Measurements from ENCODE around the gene CCDC191. TPM values are rescaled to one million over a fixed set of nuclear protein-coding genes. Genes with fewer than 3 reads are reported as not detected.

CCDC191 gene
- total and polyA plus RNA-seq, 2 of the 4 experiments (the other 2 are of a cell fraction), result 0.72 to 1.1 TPM

DNA sequence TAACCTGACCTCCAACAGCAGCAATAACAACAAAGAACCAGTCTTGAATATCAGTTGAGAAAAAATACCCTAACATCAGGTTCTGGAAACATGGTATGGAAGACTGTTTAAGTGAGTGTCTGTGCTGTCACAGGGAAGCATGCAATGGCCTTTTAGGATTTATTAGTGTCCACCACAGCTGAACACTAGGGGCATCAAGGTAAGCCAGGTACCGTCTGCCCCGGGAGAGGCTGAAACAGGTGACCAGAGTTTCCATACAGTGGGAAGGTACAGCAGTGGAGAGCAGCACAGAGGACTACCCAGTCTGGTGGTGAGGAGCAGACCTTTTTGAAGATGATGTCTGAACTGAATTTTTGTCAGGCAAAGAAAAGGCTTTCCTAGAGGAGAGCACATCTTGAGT, 90.2 kb downstream of the CCDC191 start:
- Histone ChIP-seq H2BK15ac (ENCODE audit: low read depth, low read length) (no peak overlapping the region), H2AK9ac (replicated peaks; ENCODE audit: low read depth, low read length, poor library complexity) (no peak overlapping the region), H2AFZ (replicated peaks; ENCODE audit: low read length, poor library complexity) (no peak overlapping the region), H2BK5ac (ENCODE audit: low read depth, low read length, poor library complexity, severe bottlenecking) (no peak overlapping the region), H4K5ac (ENCODE audit: low read depth, low read length) (no peak overlapping the region), H4K8ac (ENCODE audit: low read depth in 2 of 2, low read length in 2 of 2) (no peak overlapping the region), H3K79me1 (ENCODE audit: low read depth in 1 of 2, low read length in 2 of 2) (no peaks in the 10 kb centered on the region), H3K4me3 (ENCODE audit: insufficient read depth, low read depth, low read length) (no peak overlapping the region), H3K27ac (ENCODE audit: insufficient read depth, low read length) (no peak overlapping the region), H3K9ac (ENCODE audit: low read depth, low read length) (no peak overlapping the region), H3K56ac (ENCODE audit: extremely low read depth, insufficient read depth, low read length) (no peak overlapping the region), H2BK20ac (ENCODE audit: low read depth, low read length) (no peak overlapping the region), H3K27me3 (ENCODE audit: control insufficient read depth, insufficient read depth, low read length) (no peaks in the 10 kb centered on the region), H3K23ac (ENCODE audit: low read depth, low read length) (no peak overlapping the region), H3K4me2 (ENCODE audit: low read depth, low read length) (no peak overlapping the region), H4K20me1 (ENCODE audit: insufficient read depth, low read length) (no peaks in the 10 kb centered on the region), H2AK5ac (ENCODE audit: low read depth, low read length) (no peak overlapping the region), H3K4ac (ENCODE audit: low read depth, low read length) (no peak overlapping the region), H4K91ac (ENCODE audit: insufficient read depth, low read depth, low read length) (no peak overlapping the region), H3K36me3 (ENCODE audit: control insufficient read depth, insufficient read depth, low read length) (no peaks in the 10 kb centered on the region), H3K9me3 (ENCODE audit: control insufficient read depth, insufficient read depth, low read length) (no peaks in the 10 kb centered on the region), H3K18ac (ENCODE audit: low read depth, low read length) (no peak overlapping the region), H3K4me1 (ENCODE audit: control insufficient read depth, insufficient read depth, low read length) (no peaks in the 10 kb centered on the region), H3K9me1 (ENCODE audit: insufficient read depth, low read length) (peaks cover 2% of the 10 kb centered on the region; the same call in 1 of the 2 replicates), H2BK120ac (ENCODE audit: low read depth, low read length) (no peak overlapping the region), H3K14ac (replicated peaks; ENCODE audit: low read depth, low read length) (no peak overlapping the region)
- in situ Hi-C loops (cut with MboI; ENCODE audit: low sequenced_read_pairs), result no loop called here
- CTCF ChIA-PET, result no interaction called here
- TF ChIP-seq MXI1 (IDR thresholded peaks at IDR 0.05; ENCODE audit: borderline replicate concordance, low read depth, low read length), result no peak
- TF ChIP-seq NFE2L2 (IDR thresholded peaks at IDR 0.05; ENCODE audit: low read depth, low read length), result no peak
- TF ChIP-seq, protein P1, sequence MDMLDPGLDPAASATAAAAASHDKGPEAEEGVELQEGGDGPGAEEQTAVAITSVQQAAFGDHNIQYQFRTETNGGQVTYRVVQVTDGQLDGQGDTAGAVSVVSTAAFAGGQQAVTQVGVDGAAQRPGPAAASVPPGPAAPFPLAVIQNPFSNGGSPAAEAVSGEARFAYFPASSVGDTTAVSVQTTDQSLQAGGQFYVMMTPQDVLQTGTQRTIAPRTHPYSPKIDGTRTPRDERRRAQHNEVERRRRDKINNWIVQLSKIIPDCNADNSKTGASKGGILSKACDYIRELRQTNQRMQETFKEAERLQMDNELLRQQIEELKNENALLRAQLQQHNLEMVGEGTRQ (IDR thresholded peaks at IDR 0.05; ENCODE audit: low read depth, low read length), result no peak
- TF ChIP-seq CEBPB (IDR thresholded peaks at IDR 0.05; ENCODE audit: low read depth, low read length), result no peak
- TF ChIP-seq MAFK (IDR thresholded peaks at IDR 0.05; ENCODE audit: low read depth, low read length), result no peak
- no peak for TF ChIP-seq POLR2A (IDR thresholded peaks at IDR 0.05; ENCODE audit: low read depth, low read length)
- no peak for TF ChIP-seq MAZ (IDR thresholded peaks at IDR 0.05; ENCODE audit: borderline replicate concordance, low read depth, low read length)
- TF ChIP-seq SMC3 (IDR thresholded peaks at IDR 0.05; ENCODE audit: low read depth, low read length), result no peak
- TF ChIP-seq CHD1 (IDR thresholded peaks at IDR 0.05; ENCODE audit: low read depth, low read length), result no peak
- TF ChIP-seq RAD21 (IDR thresholded peaks at IDR 0.05; ENCODE audit: low read length), result no peak
- TF ChIP-seq, protein P2, sequence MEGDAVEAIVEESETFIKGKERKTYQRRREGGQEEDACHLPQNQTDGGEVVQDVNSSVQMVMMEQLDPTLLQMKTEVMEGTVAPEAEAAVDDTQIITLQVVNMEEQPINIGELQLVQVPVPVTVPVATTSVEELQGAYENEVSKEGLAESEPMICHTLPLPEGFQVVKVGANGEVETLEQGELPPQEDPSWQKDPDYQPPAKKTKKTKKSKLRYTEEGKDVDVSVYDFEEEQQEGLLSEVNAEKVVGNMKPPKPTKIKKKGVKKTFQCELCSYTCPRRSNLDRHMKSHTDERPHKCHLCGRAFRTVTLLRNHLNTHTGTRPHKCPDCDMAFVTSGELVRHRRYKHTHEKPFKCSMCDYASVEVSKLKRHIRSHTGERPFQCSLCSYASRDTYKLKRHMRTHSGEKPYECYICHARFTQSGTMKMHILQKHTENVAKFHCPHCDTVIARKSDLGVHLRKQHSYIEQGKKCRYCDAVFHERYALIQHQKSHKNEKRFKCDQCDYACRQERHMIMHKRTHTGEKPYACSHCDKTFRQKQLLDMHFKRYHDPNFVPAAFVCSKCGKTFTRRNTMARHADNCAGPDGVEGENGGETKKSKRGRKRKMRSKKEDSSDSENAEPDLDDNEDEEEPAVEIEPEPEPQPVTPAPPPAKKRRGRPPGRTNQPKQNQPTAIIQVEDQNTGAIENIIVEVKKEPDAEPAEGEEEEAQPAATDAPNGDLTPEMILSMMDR (conservative IDR thresholded peaks at IDR 0.05; ENCODE audit: low read depth, low read length), result no peak
- no peak for TF ChIP-seq FOS (IDR thresholded peaks at IDR 0.05; ENCODE audit: low read depth, low read length)
- no peak for ATAC-seq (ENCODE audit: low read depth)
- intact Hi-C loops (cut with micrococcal nuclease), result no loop called here
- POLR2A ChIA-PET (ENCODE audit: unreplicated experiment), result no interaction called here
- dilution Hi-C loops (cut with HindIII; ENCODE audit: low sequenced_read_pairs, unreplicated experiment), result no loop called here
- no TSS peak for BruUV-seq (replicated peaks)
- no peak for DNase-seq
- WGBS, 2 experiments (ENCODE audit: extremely low coverage in 2 of 2, insufficient read length in 1 of 2), result 58% methylated on average over 2 of the region's 2 CpGs; no CpG with 5 or more reads in 1 of the 2 experiments
